Measurements from ENCODE around the gene BRWD1. TPM values are rescaled to one million over a fixed set of nuclear protein-coding genes. Genes with fewer than 3 reads are reported as not detected.

The BRWD1 gene
- total RNA-seq, 1 experiment from 2014 or later: 53.3 TPM

- Mint-ChIP-seq H3K27me3 (ENCODE audit: low read depth) (no peaks in the 10 kb centered on the region), H3K27ac (no peak overlapping the region), H3K4me1 (peaks cover 31% of the 10 kb centered on the region), H3K9me3 (no peaks in the 10 kb centered on the region), H3K36me3 (peaks cover 28% of the 10 kb centered on the region), H3K4me3 (peak overlapping the region; percentile 92)
- CTCF ChIA-PET: no interaction called here
- no peak for DNase-seq (ENCODE audit: low spot score)
- no peak for ATAC-seq
- POLR2A ChIA-PET: no interaction called here
- no peak for TF ChIP-seq TEAD1 (CRISPR knock-in tag; IDR thresholded peaks at IDR 0.05)
These were observed 132.1 kb downstream of the BRWD1 start for GRCh38 chr21:39181205-39181818.

- POLR2A ChIA-PET: no interaction called here
- CTCF ChIA-PET: no interaction called here
These were observed 132.9 kb downstream of the BRWD1 start for GRCh38 chr21:39180429-39181019.

More at GRCh38 chr21:39180429-39181019, 132.9 kb downstream of the BRWD1 start:
- Mint-ChIP-seq H3K9me3 (no peaks in the 10 kb centered on the region), H3K4me1 (peaks cover 25% of the 10 kb centered on the region), H3K27me3 (ENCODE audit: low read depth) (no peaks in the 10 kb centered on the region), H3K36me3 (peaks cover 34% of the 10 kb centered on the region), H3K4me3 (no peak overlapping the region), H3K27ac (no peak overlapping the region)
- ATAC-seq: no peak
- DNase-seq (ENCODE audit: low spot score): no peak
- no peak for TF ChIP-seq ATF1 (CRISPR knock-in tag; IDR thresholded peaks at IDR 0.05)
- no peak for TF ChIP-seq TP53 (CRISPR knock-in tag; IDR thresholded peaks at IDR 0.05)
- TF ChIP-seq, protein P1, sequence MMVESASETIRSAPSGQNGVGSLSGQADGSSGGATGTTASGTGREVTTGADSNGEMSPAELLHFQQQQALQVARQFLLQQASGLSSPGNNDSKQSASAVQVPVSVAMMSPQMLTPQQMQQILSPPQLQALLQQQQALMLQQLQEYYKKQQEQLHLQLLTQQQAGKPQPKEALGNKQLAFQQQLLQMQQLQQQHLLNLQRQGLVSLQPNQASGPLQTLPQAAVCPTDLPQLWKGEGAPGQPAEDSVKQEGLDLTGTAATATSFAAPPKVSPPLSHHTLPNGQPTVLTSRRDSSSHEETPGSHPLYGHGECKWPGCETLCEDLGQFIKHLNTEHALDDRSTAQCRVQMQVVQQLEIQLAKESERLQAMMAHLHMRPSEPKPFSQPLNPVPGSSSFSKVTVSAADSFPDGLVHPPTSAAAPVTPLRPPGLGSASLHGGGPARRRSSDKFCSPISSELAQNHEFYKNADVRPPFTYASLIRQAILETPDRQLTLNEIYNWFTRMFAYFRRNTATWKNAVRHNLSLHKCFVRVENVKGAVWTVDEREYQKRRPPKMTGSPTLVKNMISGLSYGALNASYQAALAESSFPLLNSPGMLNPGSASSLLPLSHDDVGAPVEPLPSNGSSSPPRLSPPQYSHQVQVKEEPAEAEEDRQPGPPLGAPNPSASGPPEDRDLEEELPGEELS (CRISPR knock-in tag; IDR thresholded peaks at IDR 0.05): no peak
- TF ChIP-seq ATF2 (CRISPR knock-in tag; IDR thresholded peaks at IDR 0.05; ENCODE audit: borderline replicate concordance, low read depth): no peak
- TF ChIP-seq, protein P2, sequence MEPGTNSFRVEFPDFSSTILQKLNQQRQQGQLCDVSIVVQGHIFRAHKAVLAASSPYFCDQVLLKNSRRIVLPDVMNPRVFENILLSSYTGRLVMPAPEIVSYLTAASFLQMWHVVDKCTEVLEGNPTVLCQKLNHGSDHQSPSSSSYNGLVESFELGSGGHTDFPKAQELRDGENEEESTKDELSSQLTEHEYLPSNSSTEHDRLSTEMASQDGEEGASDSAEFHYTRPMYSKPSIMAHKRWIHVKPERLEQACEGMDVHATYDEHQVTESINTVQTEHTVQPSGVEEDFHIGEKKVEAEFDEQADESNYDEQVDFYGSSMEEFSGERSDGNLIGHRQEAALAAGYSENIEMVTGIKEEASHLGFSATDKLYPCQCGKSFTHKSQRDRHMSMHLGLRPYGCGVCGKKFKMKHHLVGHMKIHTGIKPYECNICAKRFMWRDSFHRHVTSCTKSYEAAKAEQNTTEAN (CRISPR knock-in tag; IDR thresholded peaks at IDR 0.05): no peak
- TF ChIP-seq ZNF263 (CRISPR knock-in tag; IDR thresholded peaks at IDR 0.05; ENCODE audit: low read depth): no peak
- TF ChIP-seq ZMAT4 (CRISPR knock-in tag; IDR thresholded peaks at IDR 0.05): no peak
- TF ChIP-seq ETV6 (CRISPR knock-in tag; IDR thresholded peaks at IDR 0.05): no peak
- no peak for TF ChIP-seq TCF7 (CRISPR knock-in tag; IDR thresholded peaks at IDR 0.05; ENCODE audit: low read depth)
- TF ChIP-seq, protein P3, sequence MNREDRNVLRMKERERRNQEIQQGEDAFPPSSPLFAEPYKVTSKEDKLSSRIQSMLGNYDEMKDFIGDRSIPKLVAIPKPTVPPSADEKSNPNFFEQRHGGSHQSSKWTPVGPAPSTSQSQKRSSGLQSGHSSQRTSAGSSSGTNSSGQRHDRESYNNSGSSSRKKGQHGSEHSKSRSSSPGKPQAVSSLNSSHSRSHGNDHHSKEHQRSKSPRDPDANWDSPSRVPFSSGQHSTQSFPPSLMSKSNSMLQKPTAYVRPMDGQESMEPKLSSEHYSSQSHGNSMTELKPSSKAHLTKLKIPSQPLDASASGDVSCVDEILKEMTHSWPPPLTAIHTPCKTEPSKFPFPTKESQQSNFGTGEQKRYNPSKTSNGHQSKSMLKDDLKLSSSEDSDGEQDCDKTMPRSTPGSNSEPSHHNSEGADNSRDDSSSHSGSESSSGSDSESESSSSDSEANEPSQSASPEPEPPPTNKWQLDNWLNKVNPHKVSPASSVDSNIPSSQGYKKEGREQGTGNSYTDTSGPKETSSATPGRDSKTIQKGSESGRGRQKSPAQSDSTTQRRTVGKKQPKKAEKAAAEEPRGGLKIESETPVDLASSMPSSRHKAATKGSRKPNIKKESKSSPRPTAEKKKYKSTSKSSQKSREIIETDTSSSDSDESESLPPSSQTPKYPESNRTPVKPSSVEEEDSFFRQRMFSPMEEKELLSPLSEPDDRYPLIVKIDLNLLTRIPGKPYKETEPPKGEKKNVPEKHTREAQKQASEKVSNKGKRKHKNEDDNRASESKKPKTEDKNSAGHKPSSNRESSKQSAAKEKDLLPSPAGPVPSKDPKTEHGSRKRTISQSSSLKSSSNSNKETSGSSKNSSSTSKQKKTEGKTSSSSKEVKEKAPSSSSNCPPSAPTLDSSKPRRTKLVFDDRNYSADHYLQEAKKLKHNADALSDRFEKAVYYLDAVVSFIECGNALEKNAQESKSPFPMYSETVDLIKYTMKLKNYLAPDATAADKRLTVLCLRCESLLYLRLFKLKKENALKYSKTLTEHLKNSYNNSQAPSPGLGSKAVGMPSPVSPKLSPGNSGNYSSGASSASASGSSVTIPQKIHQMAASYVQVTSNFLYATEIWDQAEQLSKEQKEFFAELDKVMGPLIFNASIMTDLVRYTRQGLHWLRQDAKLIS (CRISPR knock-in tag; IDR thresholded peaks at IDR 0.05; ENCODE audit: borderline replicate concordance): no peak
- no peak for TF ChIP-seq NFE2L1 (CRISPR knock-in tag; IDR thresholded peaks at IDR 0.05)
- no peak for TF ChIP-seq KAT7 (CRISPR knock-in tag; IDR thresholded peaks at IDR 0.05; ENCODE audit: borderline replicate concordance)
- TF ChIP-seq ATF3 (CRISPR knock-in tag; conservative IDR thresholded peaks at IDR 0.05): no peak
- no peak for TF ChIP-seq ZNF425 (CRISPR knock-in tag; conservative IDR thresholded peaks at IDR 0.05)
- no peak for TF ChIP-seq E2F4 (CRISPR knock-in tag; IDR thresholded peaks at IDR 0.05; ENCODE audit: borderline replicate concordance, low read depth)
- no peak for TF ChIP-seq ZNF317 (CRISPR knock-in tag; IDR thresholded peaks at IDR 0.05; ENCODE audit: borderline replicate concordance, low read depth)
- TF ChIP-seq ZBTB21 (CRISPR knock-in tag; IDR thresholded peaks at IDR 0.05; ENCODE audit: borderline replicate concordance): no peak

All from WTC11 (cell line).